DMS53 treated with DMSO at 0.1 percent for 48 hours (cell line): ENCODE measurements around the gene ZNF611.
A peak's percentile ranks its signal among the peaks of the same experiment; 100 is the strongest.
"Not testable (repeated sequence)": the region's sequence is repeated elsewhere in the genome, so short reads cannot be mapped to it uniquely, and the experiment has no call there.

Experiments
- DNase-seq: peaks from one replicate; lab custom pipeline; 2025; ENCODE audit not compliant: unreplicated experiment; lab: John Stamatoyannopoulos, UW

The ZNF611 gene

GRCh38 chr19:52716522-52716921 is 18.3 kb downstream of the ZNF611 start:
- no peak for DNase-seq

GRCh38 chr19:52715902-52716301 is 18.9 kb downstream of the ZNF611 start:
- not testable (repeated sequence) for DNase-seq

- not testable (repeated sequence) for DNase-seq
Measured at GRCh38 chr19:52715330-52715729, 19.5 kb downstream of the ZNF611 start.

GRCh38 chr19:52713051-52713450 is 21.8 kb downstream of the ZNF611 start:
- not testable (repeated sequence) for DNase-seq

GRCh38 chr19:52711661-52712060 is 23.2 kb downstream of the ZNF611 start:
- DNase-seq, result not testable (repeated sequence)

- DNase-seq, result no peak
Measured at GRCh38 chr19:52710538-52710937, 24.3 kb downstream of the ZNF611 start.

GRCh38 chr19:52705615-52706014 is 29.2 kb downstream of the ZNF611 start:
- DNase-seq, result not testable (repeated sequence)

DNA sequence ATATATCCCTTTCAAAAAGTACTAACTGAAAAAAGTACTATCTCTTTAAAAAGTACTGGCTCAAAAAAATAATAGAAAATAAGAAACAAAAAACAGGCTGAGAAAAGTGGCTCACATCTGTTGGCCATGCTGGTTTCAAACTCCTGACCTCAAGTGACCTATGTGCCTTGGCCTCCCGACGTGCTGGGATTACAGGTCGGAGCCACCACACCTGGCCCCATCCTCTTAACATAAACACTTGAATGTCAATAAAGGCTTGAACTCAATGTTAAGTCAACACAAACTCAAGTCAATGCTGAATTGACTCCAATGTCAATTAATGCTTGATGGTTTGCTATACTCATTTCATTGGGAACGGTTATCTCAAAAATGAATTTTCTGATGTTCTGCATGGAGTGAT is 30.9 kb downstream of the ZNF611 start:
- no peak for DNase-seq

GRCh38 chr19:52700673-52701072 is 34.2 kb downstream of the ZNF611 start:
- no peak for DNase-seq

DNA sequence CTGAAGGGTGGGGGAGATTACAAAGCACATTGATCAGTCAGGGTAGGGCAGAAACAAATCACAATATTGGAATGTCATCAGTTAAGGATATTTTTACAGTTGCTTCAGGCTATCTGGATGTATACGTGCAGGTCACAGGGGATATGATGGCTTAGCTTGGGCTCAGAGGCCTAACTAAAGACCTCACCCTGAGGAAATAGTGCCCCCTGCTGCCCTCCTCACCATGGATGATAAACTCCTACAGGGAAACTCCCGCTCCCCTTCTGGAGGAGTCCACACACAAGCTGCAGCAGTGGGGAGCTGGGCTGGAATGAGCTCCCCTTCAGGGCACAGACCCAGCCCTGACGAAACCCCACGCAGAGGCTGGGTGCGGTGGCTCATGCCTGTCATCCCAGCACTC is 35.3 kb downstream of the ZNF611 start:
- not testable (repeated sequence) for DNase-seq

DNA sequence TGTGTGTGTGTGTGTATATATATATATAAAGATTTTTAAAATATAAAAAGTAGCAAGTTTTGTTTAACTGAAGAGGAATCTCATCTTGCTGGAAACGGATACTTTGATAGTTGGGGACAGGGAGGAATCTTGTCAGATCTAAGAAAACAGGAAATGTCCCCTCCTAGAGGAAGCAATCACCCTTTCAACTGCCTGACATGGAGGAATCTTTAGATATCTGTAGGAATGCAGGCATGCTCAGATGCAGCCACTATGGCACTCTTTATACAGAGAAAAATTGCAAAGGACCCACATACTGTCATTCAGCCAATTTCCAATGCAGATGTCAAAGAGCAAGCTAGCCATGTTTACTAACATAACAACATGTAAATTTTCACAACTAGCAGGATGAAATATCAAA is 38.8 kb downstream of the ZNF611 start:
- DNase-seq, result no peak

- DNase-seq, result no peak
Measured at GRCh38 chr19:52694921-52695320, 39.9 kb downstream of the ZNF611 start.

DNA sequence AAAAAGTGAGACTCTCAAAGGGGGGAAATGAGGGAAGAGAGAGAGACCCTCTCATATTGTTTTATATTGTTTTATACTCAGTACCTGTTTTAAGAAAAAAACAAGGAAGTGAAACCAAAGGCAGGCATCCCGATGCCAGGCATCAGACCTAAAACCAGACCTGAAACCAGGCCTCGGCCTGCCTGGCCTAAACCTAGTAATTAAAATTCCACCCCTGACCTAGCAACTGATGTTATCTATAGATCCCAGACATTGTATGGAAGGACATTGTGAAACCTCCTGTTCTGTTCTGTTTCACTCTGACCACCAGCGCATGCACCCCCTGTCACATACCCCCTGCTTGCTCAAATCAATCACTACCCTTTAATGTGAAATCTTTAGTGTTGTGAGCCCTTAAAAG is 40.6 kb downstream of the ZNF611 start:
- DNase-seq, result not testable (repeated sequence)

- no peak for DNase-seq
Measured at GRCh38 chr19:52692431-52693008, 42.3 kb downstream of the ZNF611 start.

GRCh38 chr19:52691737-52692136 is 43.1 kb downstream of the ZNF611 start:
- no peak for DNase-seq

DNA sequence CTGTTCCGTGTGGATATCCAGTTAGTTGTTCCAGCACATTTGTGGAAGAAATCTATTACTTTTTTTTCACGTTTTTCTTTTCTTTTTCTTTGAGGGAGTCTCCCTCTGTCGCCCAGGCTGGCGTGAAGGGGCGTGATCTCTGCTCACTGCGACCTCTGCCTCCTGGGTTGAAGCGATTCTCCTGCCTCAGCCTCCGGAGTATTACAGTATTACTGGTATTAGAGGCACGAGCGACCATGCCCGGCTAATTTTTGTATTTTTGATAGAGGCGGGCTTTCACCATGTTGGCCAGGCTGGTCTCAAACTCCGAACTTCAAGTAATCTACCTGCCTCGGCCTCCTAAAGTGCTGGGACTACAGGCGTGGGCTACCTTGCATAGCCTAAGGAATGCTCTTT is 43.6 kb downstream of the ZNF611 start:
- DNase-seq, result no peak

GRCh38 chr19:52690369-52691214 is 44.3 kb downstream of the ZNF611 start:
- peak; percentile 60 for DNase-seq

GRCh38 chr19:52689843-52690368 is 44.9 kb downstream of the ZNF611 start:
- no peak for DNase-seq

DNA sequence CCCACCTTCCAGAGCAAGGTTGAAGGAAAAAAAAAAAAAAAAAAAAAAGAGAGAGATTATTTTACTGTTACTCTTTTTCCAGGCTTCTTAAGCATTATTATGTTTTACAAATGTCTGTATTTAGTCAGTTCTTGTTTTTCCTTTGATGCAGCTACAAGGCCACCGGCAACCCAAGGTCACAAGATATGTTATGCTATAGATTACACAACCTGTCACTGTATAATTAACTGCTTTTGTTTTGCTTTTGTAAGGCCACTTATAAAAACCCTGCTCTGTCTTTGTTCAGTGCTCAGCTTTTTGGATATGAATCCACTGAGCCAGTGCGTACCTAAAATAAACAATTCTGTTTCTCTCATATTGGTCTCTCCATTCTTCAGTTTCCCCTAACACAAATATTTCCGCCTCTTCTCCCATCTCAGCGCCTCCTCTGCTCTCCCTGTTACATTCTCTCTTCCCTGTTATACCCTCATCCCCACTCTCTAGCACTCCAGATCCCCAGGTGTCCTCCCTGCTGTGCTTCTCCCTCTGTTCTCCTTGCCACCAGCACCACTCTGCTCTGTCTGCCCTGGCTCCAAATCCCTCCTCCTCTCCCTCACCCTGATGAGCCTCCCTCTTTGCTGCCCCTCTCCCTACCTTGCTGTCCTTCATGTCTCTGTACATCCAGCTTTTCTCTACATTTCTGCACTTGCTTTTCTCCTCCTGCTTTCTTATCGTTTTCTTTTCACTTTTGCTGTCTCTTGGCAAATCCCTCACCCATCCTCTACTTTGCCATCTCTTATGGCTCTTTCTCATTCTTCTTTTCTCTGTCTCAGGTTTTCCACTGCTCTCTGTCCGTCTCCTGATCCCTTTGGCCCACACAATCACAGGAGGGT is 45.7 kb downstream of the ZNF611 start:
- DNase-seq, result not testable (repeated sequence)

- DNase-seq, result no peak
Measured at GRCh38 chr19:52688335-52688734, 46.5 kb downstream of the ZNF611 start.

GRCh38 chr19:52687684-52688083 is 47.2 kb downstream of the ZNF611 start:
- no peak for DNase-seq
